T-helper 17 cell (primary cell): Measurements from ENCODE around the gene CRB1. TPM values are rescaled to one million over a fixed set of nuclear protein-coding genes. Genes with fewer than 3 reads are reported as not detected.
"Not testable (repeated sequence)": the region's sequence is repeated elsewhere in the genome, so short reads cannot be mapped to it uniquely, and the experiment has no call there.

ENCODE experiments used
- ATAC-seq: fragments of 150-1000 bp; cut with Tn5 transposase; 2 replicates; pipeline ENCODE4 v1.10.0; 2021; ENCODE audit warnings: mild to moderate bottlenecking, moderate library complexity
- DNase-seq, 3 donors: peaks; one replicate each; pipeline versions ENCODE4 v3.0.0 to v3.0.0-alpha.2; 2020 to 2021
- H3K9me3 ChIP-seq: one replicate; pipeline ENCODE4 v1.7.0; 2013; ENCODE audit warnings: low read length, mild to moderate bottlenecking; ENCODE audit not compliant: control insufficient read depth, poor library complexity, severe bottlenecking
- H3K27ac Mint-ChIP-seq: one replicate; pipeline ENCODE4 v1.8.0; 2022; ENCODE audit warnings: mild to moderate bottlenecking, moderate library complexity, mixed read lengths
- H3K27me3 Mint-ChIP-seq: one replicate; pipeline ENCODE4 v1.8.0; 2022; ENCODE audit warnings: mixed read lengths
- H3K36me3 Mint-ChIP-seq: one replicate; pipeline ENCODE4 v1.8.0; 2022; ENCODE audit warnings: low read depth, mixed read lengths
- H3K4me1 Mint-ChIP-seq: one replicate; pipeline ENCODE4 v1.8.0; 2022; ENCODE audit warnings: mild to moderate bottlenecking, mixed read lengths
- H3K4me3 Mint-ChIP-seq: one replicate; pipeline ENCODE4 v1.8.0; 2022; ENCODE audit warnings: mild to moderate bottlenecking, moderate library complexity, mixed read lengths
- total RNA-seq, 4 donors: library from RNA in 2 of 4; stranded (reverse) in 2 of 4; gene quantifications; one replicate each; pipeline ENCODE4 v1.2.3 and lab custom pipeline; 2022 to 2026

Gene CRB1
- total RNA-seq, 2 donors from 2014 or later = 0.55 TPM; not detected in 1

- H3K9me3 ChIP-seq = no peaks in the 10 kb centered on the region
- Mint-ChIP-seq H3K4me3 (no peak overlapping the region), H3K4me1 (peaks cover 5% of the 10 kb centered on the region), H3K27ac (no peak overlapping the region), H3K27me3 (peaks cover 17% of the 10 kb centered on the region), H3K36me3 (peaks cover 4% of the 10 kb centered on the region)
- DNase-seq (no peak), ATAC-seq (no peak)
Observed at GRCh38 chr1:197469620-197470210, 201.7 kb downstream of the CRB1 start.

- peaks cover 5% of the 10 kb centered on the region for H3K4me1 Mint-ChIP-seq
- peaks cover 4% of the 10 kb centered on the region for H3K36me3 Mint-ChIP-seq
- no peak overlapping the region for H3K27ac Mint-ChIP-seq
- H3K4me3 Mint-ChIP-seq = no peak overlapping the region
- ATAC-seq (no peak), DNase-seq (no peak)
- H3K9me3 ChIP-seq = no peaks in the 10 kb centered on the region
- peaks cover 17% of the 10 kb centered on the region for H3K27me3 Mint-ChIP-seq
Observed at GRCh38 chr1:197470330-197470729, 202.3 kb downstream of the CRB1 start.

DNA sequence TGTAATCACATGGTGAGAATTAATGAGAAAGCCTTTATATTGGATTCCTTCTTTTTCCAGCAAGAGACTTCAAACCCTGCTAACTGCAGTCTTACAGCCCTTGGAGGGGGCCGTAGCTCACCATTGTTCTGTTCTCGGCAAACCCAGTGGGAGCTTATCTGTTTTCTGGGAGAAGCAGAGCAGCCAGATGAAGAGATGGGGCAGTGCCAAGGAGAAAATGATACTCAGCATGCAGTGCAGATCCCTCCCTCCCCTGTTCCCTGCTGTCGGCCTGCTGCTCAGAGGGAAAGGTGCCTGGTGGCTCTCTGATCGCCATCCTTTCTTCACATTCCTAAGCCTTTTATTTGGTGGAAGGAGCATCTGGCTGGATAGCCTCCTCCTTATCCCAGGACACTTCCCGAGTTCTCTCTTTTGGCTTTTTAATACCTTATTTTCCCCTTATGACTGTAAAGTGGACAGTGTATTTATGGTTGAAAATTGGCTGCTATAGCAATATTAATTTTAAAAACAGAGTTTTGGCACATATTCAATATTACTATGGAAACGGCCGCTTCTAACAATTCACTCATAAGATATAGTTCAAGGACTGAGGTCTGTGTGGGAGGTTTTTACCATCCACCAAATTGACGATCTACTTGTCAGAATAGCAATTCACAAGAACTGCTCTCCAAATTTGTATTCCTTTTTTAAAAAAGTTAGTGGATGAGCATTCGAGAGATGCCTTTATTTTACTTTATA, 203.4 kb downstream of the CRB1 start:
- ATAC-seq = no peak

DNA sequence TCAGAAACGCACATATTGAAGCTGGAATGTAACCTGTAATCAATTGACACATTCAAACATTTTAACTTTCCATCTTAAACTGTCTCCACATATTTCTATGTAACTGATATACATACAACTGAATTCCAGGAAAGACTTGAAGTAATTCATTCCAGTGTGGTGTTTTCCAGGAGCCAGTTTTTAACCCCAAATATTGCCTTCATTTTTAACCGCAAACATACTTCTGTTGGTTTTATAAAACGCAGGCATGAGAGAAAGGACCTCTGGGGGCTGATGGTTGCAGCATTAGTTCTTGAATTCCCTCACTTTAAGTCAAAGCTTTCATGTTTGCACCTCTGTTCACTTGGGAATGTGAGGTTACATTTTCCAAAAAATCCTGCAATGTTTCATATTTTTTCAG, 204.1 kb downstream of the CRB1 start:
- no peaks in the 10 kb centered on the region for H3K9me3 ChIP-seq
- peaks cover 10% of the 10 kb centered on the region for H3K27me3 Mint-ChIP-seq
- H3K4me3 Mint-ChIP-seq = no peak overlapping the region
- DNase-seq = no peak
- peaks cover 5% of the 10 kb centered on the region for H3K4me1 Mint-ChIP-seq
- H3K36me3 Mint-ChIP-seq = no peaks in the 10 kb centered on the region
- ATAC-seq = no peak
- no peak overlapping the region for H3K27ac Mint-ChIP-seq

More for the DNA sequence above, 203.4 kb downstream of the CRB1 start:
- Mint-ChIP-seq H3K4me1 (peaks cover 5% of the 10 kb centered on the region), H3K27ac (no peak overlapping the region), H3K27me3 (peaks cover 16% of the 10 kb centered on the region), H3K36me3 (peaks cover 4% of the 10 kb centered on the region), H3K4me3 (no peak overlapping the region)
- no peak for DNase-seq
- no peaks in the 10 kb centered on the region for H3K9me3 ChIP-seq

- ATAC-seq (no peak), DNase-seq (no peak)
- Mint-ChIP-seq H3K27ac (no peak overlapping the region), H3K36me3 (peaks cover 4% of the 10 kb centered on the region), H3K27me3 (peaks cover 14% of the 10 kb centered on the region), H3K4me1 (peaks cover 2% of the 10 kb centered on the region), H3K4me3 (no peak overlapping the region)
- H3K9me3 ChIP-seq = no peaks in the 10 kb centered on the region
Observed at GRCh38 chr1:197480446-197480845, 212.4 kb downstream of the CRB1 start.

DNA sequence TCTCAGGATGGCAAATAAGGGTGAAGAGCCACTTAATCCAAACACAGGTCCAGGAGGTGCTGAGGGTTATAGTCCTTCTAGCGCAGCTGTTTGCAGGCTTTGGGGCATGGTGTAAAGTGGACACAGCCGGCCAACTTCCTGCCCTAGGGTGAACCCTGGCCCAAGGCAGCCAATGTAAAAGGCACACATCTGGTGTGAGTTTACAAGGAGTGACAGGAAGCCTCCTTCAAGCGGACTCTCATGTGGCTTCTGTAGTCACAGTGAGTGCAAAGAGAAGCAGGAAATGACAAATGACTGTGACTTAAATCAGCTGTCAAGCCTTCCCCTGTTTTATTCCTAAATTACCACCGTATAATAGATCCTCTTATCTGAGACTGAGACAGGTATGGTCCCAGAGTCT, 213.0 kb downstream of the CRB1 start:
- ATAC-seq (peak; percentile 49), DNase-seq (no peak)
- Mint-ChIP-seq H3K36me3 (peaks cover 4% of the 10 kb centered on the region), H3K4me3 (no peak overlapping the region), H3K4me1 (peaks cover 2% of the 10 kb centered on the region), H3K27ac (peak overlapping the region; percentile 47), H3K27me3 (peaks cover 20% of the 10 kb centered on the region)
- no peaks in the 10 kb centered on the region for H3K9me3 ChIP-seq

GRCh38 chr1:197485790-197486189, 217.7 kb downstream of the CRB1 start:
- Mint-ChIP-seq H3K36me3 (no peaks in the 10 kb centered on the region), H3K27ac (no peak overlapping the region), H3K4me1 (peaks cover 2% of the 10 kb centered on the region), H3K4me3 (no peak overlapping the region), H3K27me3 (peaks cover 11% of the 10 kb centered on the region)
- DNase-seq (no peak), ATAC-seq (no peak)
- H3K9me3 ChIP-seq = no peaks in the 10 kb centered on the region

DNA sequence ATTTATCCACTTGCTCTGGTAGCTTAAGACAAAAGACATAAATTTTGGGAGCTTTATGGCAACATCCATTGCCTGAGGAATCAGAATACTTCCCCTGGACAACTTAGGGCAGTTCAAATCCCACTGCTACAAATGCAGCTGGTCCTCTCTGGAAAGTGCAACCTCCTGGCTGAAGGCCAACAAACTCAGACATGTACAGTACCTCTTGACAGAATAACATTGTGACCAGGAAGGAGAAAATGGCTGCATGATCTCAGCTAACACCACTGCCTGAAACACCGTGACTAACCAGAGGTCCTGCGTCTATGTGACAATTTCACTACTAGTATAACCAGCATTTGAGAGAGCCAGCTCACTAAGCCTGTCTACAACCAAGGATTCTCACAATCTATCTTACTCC, 218.9 kb downstream of the CRB1 start:
- Mint-ChIP-seq H3K4me1 (peaks cover under 1% of the 10 kb centered on the region), H3K36me3 (no peaks in the 10 kb centered on the region), H3K4me3 (no peak overlapping the region), H3K27me3 (peaks cover 11% of the 10 kb centered on the region), H3K27ac (no peak overlapping the region)
- ATAC-seq (no peak), DNase-seq (no peak)
- no peaks in the 10 kb centered on the region for H3K9me3 ChIP-seq

DNA sequence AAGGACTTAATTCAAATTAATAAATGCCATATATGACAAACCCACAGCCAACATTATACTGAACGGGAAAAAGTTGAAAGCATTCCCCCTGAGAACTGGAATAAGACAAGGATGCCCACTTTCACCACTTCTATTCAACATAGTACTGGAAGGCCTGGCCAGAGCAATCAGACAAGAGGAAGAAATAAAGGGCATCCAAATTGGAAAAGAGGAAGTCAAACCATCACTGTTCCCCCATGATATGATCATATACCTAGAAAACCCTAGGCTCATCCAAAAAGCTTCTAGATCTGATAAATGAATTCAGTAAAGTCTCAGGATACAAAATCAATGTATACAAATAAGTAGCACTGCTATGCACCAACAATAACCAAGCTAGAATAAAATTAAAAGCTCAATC, 223.5 kb downstream of the CRB1 start:
- H3K36me3 Mint-ChIP-seq, H3K4me1 Mint-ChIP-seq, H3K27ac Mint-ChIP-seq, DNase-seq, H3K27me3 Mint-ChIP-seq, H3K9me3 ChIP-seq, ATAC-seq, H3K4me3 Mint-ChIP-seq: not testable (repeated sequence)

DNA sequence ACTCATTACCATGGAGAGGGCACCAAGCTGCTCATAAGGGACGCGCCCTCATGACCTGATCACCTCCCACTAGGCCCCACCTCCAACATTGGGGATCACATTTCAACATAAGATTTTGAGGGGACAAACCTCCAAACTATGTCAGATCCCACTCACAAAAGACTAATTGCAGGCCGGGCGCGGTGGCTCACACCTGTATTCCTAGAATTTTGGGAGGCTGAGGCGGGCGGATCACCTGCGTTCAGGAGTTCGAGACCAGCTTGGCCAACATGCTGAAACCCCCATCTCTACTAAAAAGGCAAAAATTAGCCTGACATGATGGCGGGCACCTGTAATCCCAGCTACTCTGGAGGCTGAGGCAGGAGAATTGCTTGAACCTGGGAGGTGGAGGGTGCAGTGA, 228.7 kb downstream of the CRB1 start:
- H3K4me1 Mint-ChIP-seq = no peaks in the 10 kb centered on the region
- no peak for ATAC-seq

GRCh38 chr1:197510691-197511378, 242.8 kb downstream of the CRB1 start:
- Mint-ChIP-seq H3K27ac (no peak overlapping the region), H3K4me3 (no peak overlapping the region), H3K36me3 (peaks cover 8% of the 10 kb centered on the region), H3K4me1 (peaks cover 4% of the 10 kb centered on the region), H3K27me3 (no peaks in the 10 kb centered on the region)
- DNase-seq = no peak
- ATAC-seq = no peak
- no peaks in the 10 kb centered on the region for H3K9me3 ChIP-seq

More for the DNA sequence above, 228.7 kb downstream of the CRB1 start:
- Mint-ChIP-seq H3K4me3 (no peak overlapping the region), H3K27ac (no peak overlapping the region), H3K27me3 (peaks cover 9% of the 10 kb centered on the region), H3K36me3 (no peaks in the 10 kb centered on the region)
- DNase-seq = no peak
- H3K9me3 ChIP-seq = no peaks in the 10 kb centered on the region

DNA sequence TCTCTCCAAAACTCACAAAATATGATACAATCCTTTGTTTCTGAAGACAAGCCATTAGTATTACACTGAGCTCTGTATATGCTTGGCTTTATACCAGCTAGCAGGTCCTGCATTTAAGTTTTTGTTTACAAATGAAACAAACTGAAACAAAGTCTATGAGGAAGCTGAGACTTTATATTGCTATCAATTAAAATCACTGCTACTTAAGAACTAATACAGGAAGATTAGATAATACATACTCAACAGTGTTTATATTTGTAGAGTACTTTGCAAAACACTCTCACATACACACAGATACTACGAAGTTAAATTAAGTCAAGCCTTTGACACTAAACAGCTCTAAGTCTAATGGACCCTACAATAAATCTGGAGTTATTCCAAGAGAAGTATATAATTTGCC, 247.4 kb downstream of the CRB1 start:
- DNase-seq (no peak), ATAC-seq (no peak)
- Mint-ChIP-seq H3K36me3 (peaks cover 7% of the 10 kb centered on the region), H3K4me1 (peaks cover 5% of the 10 kb centered on the region), H3K4me3 (no peak overlapping the region), H3K27me3 (no peaks in the 10 kb centered on the region), H3K27ac (no peak overlapping the region)
- H3K9me3 ChIP-seq = no peaks in the 10 kb centered on the region

DNA sequence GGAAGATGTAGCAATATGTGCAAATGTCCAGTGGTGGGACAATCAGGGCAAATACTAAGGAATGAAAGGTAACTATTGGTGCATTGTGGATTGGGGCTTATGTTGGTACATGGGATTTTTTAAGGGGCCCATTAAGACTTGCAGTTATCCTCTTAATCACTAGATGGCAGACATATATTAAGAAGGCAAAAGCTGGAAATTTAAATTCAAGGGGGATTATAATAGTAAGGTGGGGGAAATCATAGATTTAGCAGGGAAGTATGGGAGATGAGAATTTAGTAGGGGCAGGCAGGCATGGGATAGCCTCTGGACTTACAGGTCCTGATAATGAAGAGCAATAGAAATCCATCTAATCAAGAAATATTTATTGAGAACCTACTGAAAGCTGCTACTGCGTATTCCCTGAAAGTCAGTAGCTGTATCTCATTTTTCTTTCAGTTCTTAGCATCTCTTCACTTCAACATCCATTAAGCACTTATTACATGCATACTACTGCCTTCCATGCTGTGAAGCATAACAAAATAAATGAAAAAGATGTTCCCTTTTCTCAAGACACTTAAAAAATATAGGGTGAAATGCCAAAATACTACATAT, 251.8 kb downstream of the CRB1 start:
- no peaks in the 10 kb centered on the region for H3K9me3 ChIP-seq
- ATAC-seq = peak; percentile 40
- Mint-ChIP-seq H3K4me1 (peaks cover 7% of the 10 kb centered on the region), H3K4me3 (no peak overlapping the region), H3K27ac (no peak overlapping the region), H3K27me3 (no peaks in the 10 kb centered on the region), H3K36me3 (peaks cover 3% of the 10 kb centered on the region)
- no peak for DNase-seq
